ENCODE measurements around the gene HRH1. TPM values are rescaled to one million over a fixed set of nuclear protein-coding genes. Genes with fewer than 3 reads are reported as not detected.

The HRH1 gene
- total RNA-seq, 1 experiment from 2014 or later: 7.0 TPM

GRCh38 chr3:11251807-11252176 lies 97.5 kb downstream of the HRH1 start:
- DNase-seq (ENCODE audit: low read depth, low spot score) (no peak), ATAC-seq (no peak)
- Histone ChIP-seq H3K27me3 (ENCODE audit: insufficient read depth, low read length) (no peaks in the 10 kb centered on the region), H3K9me3 (ENCODE audit: control insufficient read depth in 1 of 2, insufficient read depth in 1 of 2, low read depth in 1 of 2, low read length in 2 of 2) (no peaks in the 10 kb centered on the region), H3K4me2 (ENCODE audit: low read length) (no peak overlapping the region), H3K4me1 (ENCODE audit: control insufficient read depth in 1 of 2, insufficient read depth in 2 of 2, low read length in 2 of 2) (peaks cover 0 to 5% of the 10 kb centered on the region in 2 experiments; a peak in 2 of 4 replicates), H2AFZ (ENCODE audit: low read depth, low read length, poor library complexity, severe bottlenecking) (no peak overlapping the region), H3K4me3 (replicated peaks in 1 of 2; ENCODE audit: low read depth in 1 of 2, low read length in 2 of 2) (no peak overlapping the region), H3K79me2 (ENCODE audit: insufficient read depth, low read length) (no peaks in the 10 kb centered on the region), H3K9ac (ENCODE audit: low read length) (no peak overlapping the region), H3K9me2 (ENCODE audit: insufficient read depth) (no peaks in the 10 kb centered on the region), H4K20me1 (ENCODE audit: insufficient read depth) (no peaks in the 10 kb centered on the region), H3K27ac (ENCODE audit: low read depth, low read length) (no peak overlapping the region), H3K36me3 (ENCODE audit: control insufficient read depth in 1 of 2, insufficient read depth in 2 of 2, low read length in 2 of 2) (no peaks in the 10 kb centered on the region)
- RAD21 ChIA-PET (ENCODE audit: low non-redundant PET in 1 of 2, low total read pairs in 2 of 2, uncharacterized antibody in 2 of 2, unreplicated experiment in 2 of 2): no interaction called here
- intact Hi-C loops (cut with micrococcal nuclease): no loop called here
- TF ChIP-seq EGR1 (IDR thresholded peaks at IDR 0.05; ENCODE audit: low read depth) (no peak), POLR2AphosphoS5 (IDR thresholded peaks at IDR 0.05; ENCODE audit: low read depth, low read length) (no peak), RAD21 (IDR thresholded peaks at IDR 0.05; ENCODE audit: low read depth) (no peak), EZH2 (IDR thresholded peaks at IDR 0.05) (no peak), SRF (IDR thresholded peaks at IDR 0.05; ENCODE audit: low read depth) (no peak), JUND (IDR thresholded peaks at IDR 0.05) (no peak), ZFX (IDR thresholded peaks at IDR 0.05) (no peak), SP1 (IDR thresholded peaks at IDR 0.05; ENCODE audit: low read depth) (no peak), YY1 (IDR thresholded peaks at IDR 0.05; ENCODE audit: extremely low read depth, insufficient replicate concordance, low read depth, low read length) (no peak), ATF3 (IDR thresholded peaks at IDR 0.05) (no peak), CEBPB (IDR thresholded peaks at IDR 0.05; ENCODE audit: low read depth) (no peak)
- POLR2A ChIA-PET: no interaction called here
- CTCF ChIA-PET: no interaction called here
- no TSS peak for BruUV-seq (replicated peaks)

GRCh38 chr3:11254876-11255275 lies 100.6 kb downstream of the HRH1 start:
- DNase-seq (ENCODE audit: low read depth, low spot score) (no peak), ATAC-seq (no peak)
- ChIA-PET RAD21 (ENCODE audit: low non-redundant PET in 1 of 2, low total read pairs in 2 of 2, uncharacterized antibody in 2 of 2, unreplicated experiment in 2 of 2) (no interaction called here), POLR2A (no interaction called here), CTCF (no interaction called here)
- Histone ChIP-seq H3K4me3 (replicated peaks in 1 of 2; ENCODE audit: low read depth in 1 of 2, low read length in 2 of 2) (no peak overlapping the region), H3K4me1 (ENCODE audit: control insufficient read depth in 1 of 2, insufficient read depth in 2 of 2, low read length in 2 of 2) (no peaks in the 10 kb centered on the region), H3K27me3 (ENCODE audit: insufficient read depth, low read length) (no peaks in the 10 kb centered on the region), H3K9ac (ENCODE audit: low read length) (no peak overlapping the region), H3K27ac (ENCODE audit: low read depth, low read length) (no peak overlapping the region), H2AFZ (ENCODE audit: low read depth, low read length, poor library complexity, severe bottlenecking) (no peak overlapping the region), H4K20me1 (ENCODE audit: insufficient read depth) (no peaks in the 10 kb centered on the region), H3K9me2 (ENCODE audit: insufficient read depth) (no peaks in the 10 kb centered on the region), H3K4me2 (ENCODE audit: low read length) (no peak overlapping the region), H3K9me3 (ENCODE audit: control insufficient read depth in 1 of 2, insufficient read depth in 1 of 2, low read depth in 1 of 2, low read length in 2 of 2) (no peaks in the 10 kb centered on the region), H3K79me2 (ENCODE audit: insufficient read depth, low read length) (no peaks in the 10 kb centered on the region), H3K36me3 (ENCODE audit: control insufficient read depth in 1 of 2, insufficient read depth in 2 of 2, low read length in 2 of 2) (peaks cover 2 to 4% of the 10 kb centered on the region in 2 experiments; a peak in 2 of 4 replicates)
- no TSS peak for BruUV-seq (replicated peaks)
- intact Hi-C loops (cut with micrococcal nuclease): no loop called here
- TF ChIP-seq RAD21 (IDR thresholded peaks at IDR 0.05; ENCODE audit: low read depth) (no peak), EZH2phosphoT487 (IDR thresholded peaks at IDR 0.05; ENCODE audit: borderline replicate concordance) (no peak), ATF3 (IDR thresholded peaks at IDR 0.05) (no peak), SRF (IDR thresholded peaks at IDR 0.05; ENCODE audit: low read depth) (no peak), CEBPB (IDR thresholded peaks at IDR 0.05; ENCODE audit: low read depth) (no peak), YY1 (IDR thresholded peaks at IDR 0.05; ENCODE audit: extremely low read depth, insufficient replicate concordance, low read depth, low read length) (no peak), SP1 (IDR thresholded peaks at IDR 0.05; ENCODE audit: low read depth) (no peak), JUND (IDR thresholded peaks at IDR 0.05) (no peak), EGR1 (IDR thresholded peaks at IDR 0.05; ENCODE audit: low read depth) (no peak), ZFX (IDR thresholded peaks at IDR 0.05) (no peak), CTCF (IDR thresholded peaks at IDR 0.05 in 2 of 3, conservative IDR thresholded peaks at IDR 0.05 in 1 of 3; ENCODE audit: borderline replicate concordance in 1 of 3, insufficient read depth in 1 of 3, low read depth in 2 of 3, low read length in 2 of 3) (no peak), POLR2AphosphoS5 (IDR thresholded peaks at IDR 0.05; ENCODE audit: low read depth, low read length) (no peak), POLR2A (IDR thresholded peaks at IDR 0.05; ENCODE audit: borderline replicate concordance, extremely low read depth, insufficient read depth, insufficient read length) (no peak), ELF1 (IDR thresholded peaks at IDR 0.05; ENCODE audit: borderline replicate concordance, low read depth) (no peak), CBX3 (IDR thresholded peaks at IDR 0.05; ENCODE audit: low read depth) (no peak), SIN3A (IDR thresholded peaks at IDR 0.05; ENCODE audit: low read depth) (no peak), TCF7L2 (IDR thresholded peaks at IDR 0.05; ENCODE audit: borderline replicate concordance, extremely low read depth, insufficient read depth, insufficient read length) (no peak)

All from HCT116 (cell line).